OCI-M1 (cell line): Measurements from ENCODE around the gene FOCAD.

Experiments
- DNase-seq: peaks from one replicate; lab custom pipeline; 2025; lab: John Stamatoyannopoulos, UW

Gene FOCAD

GRCh38 chr9:20790721-20791120 lies 106.7 kb downstream of the FOCAD start:
- DNase-seq: no peak

- no peak for DNase-seq
These were observed 107.6 kb downstream of the FOCAD start for GRCh38 chr9:20791682-20792081.

DNA sequence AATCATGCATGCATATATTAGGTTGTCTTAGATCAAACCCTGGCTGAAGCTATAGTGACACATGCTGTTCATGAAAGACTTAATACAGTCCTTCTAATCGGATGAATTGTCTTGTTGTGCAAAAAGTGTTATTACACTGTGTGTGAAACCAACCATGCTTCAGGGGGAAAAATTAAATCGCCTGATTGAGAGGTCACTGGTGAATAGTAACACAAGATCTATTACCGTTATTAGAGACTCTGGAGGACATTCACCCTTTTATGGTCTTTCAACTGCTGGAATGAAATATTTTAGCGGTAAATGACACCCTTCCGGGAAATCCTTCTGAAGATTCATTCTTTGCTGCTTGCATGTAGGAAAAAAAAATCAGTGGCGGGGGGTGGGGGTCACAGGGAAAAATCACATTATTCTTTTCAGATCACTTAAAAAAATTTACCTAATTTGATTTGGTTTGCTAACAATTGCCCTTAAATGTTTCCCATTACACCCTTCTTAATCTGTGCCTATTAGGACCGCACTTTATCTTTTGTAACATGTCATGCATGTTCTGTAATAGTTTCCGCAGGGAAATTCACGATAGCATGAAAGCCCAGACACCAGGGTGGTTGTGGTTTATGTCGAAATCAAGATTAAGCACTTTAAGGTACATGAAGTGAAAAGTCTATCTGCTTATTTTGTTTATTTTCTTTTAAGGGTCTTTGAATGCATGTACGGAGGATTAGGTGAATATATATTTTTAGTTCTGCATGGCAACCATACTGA lies 120.6 kb downstream of the FOCAD start:
- DNase-seq: peak; percentile 23

DNA sequence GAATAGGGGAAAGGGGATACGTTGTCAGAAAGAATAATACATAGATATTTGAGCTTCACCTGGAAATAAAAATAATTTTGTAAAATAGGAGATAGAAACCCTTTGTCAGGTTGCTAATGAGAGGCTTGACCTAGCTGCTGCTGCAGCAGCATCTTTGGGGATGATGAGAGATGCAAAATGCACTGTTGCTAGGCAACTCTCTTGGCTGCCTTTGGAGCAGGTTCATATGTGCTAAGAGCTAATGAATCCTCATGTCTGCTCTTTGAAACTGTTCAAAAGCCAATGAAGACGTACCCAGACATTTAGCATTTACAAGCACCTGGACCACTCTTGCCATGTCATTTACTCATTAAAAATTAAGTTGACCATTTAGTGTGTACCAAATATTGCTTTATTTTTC lies 121.7 kb downstream of the FOCAD start:
- DNase-seq: no peak

- no peak for DNase-seq
These were observed 123.9 kb downstream of the FOCAD start for GRCh38 chr9:20808002-20808401.

DNA sequence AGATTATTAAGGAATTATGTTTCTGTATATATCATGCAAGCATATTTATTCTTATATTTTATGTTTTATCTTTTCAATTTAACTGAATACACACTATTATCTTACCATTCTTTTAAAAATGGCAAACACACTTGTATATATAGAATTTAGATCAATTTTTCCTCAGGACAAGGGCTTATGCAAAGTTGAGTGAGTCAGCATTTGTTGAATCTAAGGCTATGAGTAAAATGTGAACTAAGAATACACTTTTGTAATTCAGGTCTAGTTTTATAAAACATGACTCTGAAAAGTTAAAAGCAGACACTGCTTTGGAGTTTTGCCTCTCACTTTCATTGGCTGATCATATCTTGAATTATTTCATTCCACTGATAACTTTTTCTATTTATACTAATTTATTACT lies 127.8 kb downstream of the FOCAD start:
- DNase-seq: peak; percentile 24

DNA sequence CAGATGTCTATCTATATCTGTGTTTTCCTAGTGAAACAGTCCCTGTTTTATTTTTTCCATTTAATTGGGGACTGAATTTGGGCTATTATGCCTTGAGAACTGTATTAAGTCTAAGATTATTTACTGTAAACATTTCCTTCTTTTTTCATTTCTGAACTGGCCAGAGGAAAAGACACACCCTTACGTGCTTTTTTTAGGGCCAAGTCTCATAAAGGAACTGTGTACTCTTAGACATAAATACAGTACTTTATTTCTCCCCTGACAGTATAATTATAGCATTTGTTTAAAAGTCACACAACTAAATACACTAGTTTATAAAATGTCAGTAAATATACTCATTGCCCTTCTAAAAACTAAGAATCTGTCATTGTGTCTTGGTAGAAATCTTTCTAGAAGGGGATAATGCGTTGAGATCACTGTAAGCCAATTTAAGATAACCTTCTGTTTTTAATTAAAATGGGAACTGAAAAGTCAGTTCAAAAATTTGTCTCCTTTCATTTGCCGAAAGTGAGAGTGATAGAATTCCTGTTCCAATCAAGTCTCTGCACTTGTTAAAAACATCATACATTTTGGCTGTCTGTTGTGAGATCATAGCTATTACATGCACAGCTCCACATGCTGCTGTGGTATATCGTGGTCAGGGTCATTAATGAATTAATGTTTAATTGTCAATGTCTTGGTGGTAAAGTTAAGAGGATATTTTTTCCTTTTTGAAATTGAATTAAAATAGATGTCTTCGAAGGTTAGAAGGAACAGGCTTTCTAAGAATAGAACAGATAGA lies 132.1 kb downstream of the FOCAD start:
- DNase-seq: no peak

DNA sequence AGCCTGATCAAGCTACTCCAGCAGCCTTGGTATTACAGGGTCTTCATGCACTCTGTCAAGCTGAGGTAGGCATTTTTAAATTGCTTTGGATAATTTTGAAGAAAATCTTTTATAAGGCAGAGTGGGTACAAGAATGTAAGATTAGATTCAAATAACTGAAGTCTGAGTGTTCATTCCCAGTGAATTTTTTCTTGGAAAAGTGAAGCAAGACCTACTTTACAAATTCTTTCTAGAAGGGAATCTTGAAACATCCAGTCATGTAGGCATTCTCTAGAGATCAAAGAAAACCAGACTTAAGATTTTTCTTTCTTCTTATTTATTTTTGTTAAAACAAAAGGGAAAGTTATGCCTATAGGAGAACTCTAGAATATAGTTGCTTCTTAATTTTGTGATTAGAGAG lies 139.0 kb downstream of the FOCAD start:
- DNase-seq: no peak

- DNase-seq: no peak
These were observed 147.0 kb downstream of the FOCAD start for GRCh38 chr9:20831028-20831427.

DNA sequence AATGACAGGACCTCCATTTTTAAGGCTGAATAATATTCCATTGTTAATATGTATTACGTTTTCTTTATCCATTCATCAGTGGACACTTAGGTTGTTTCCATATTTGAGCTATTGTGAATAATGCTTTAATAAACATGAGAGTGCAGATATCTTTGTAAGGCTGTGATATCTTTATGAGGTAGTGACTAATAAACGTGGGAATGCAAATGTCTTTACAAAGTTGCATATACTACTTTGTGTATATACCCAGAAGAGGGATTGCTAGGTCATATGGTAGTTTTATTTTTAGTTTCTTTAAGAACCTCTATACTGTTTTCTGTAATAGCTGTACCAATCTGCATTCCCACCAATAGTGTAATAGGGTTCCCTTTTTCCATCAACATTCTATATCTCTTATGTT lies 148.7 kb downstream of the FOCAD start:
- DNase-seq: no peak

DNA sequence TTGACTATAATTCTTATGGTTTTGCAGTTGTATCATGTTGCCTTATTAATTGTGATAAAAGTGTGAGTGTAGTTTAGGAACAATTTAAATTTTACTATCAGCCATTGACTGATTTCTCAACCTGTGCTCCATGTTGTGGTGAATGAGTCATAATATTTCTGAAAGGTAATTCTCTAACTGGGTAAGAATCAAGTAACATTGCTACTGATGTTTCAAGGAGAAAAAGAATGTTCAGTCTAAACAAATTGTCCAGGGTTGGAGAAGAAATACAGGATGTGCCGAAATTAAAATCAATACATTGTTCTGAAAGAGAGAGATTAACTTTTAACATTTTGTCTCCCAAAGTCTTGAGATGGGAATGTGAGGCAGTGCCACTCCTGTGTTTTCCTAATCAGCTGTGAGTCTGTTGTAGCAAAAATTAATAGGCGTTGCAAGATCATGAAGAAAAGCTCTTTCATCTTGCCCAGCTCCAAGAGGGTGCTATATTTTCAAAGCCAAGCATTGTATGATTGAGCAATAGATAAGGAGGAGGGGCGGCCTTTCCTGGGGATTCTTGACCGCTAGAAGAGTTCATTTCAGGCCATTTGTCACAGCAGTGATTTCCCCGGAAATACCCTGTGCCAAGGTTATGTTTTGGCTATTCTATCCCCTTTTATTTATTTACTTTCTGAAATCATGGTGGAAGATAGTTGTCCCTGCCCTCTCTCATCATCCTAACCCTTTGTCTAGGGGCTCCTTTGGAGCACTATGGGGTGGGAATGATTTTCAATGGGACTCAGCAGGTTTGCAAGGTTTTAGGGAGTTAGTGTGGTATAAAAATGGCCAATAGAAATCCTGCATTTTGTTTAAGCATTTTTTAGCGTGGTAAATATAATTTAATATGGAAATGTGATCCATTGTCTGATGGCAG lies 151.6 kb downstream of the FOCAD start:
- DNase-seq: no peak

DNA sequence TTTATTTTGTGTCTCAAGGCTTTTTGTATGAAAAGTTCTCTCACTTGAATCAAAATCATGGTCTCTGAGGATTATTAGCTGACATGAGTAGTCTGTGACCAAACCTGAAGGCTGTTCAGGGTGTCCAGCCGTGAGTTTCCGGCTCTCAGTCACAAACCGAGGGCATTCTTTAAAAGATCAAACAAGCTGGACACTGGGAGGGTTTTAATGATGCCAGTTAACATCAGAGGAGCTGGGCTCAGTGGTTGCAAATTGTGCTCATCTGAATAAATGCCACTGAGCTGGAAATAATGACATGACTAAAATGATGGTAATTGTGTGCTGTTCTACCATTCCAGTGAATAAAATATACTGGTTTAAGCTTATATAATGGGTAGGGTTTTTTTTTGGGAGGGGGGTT lies 153.1 kb downstream of the FOCAD start:
- no peak for DNase-seq

DNA sequence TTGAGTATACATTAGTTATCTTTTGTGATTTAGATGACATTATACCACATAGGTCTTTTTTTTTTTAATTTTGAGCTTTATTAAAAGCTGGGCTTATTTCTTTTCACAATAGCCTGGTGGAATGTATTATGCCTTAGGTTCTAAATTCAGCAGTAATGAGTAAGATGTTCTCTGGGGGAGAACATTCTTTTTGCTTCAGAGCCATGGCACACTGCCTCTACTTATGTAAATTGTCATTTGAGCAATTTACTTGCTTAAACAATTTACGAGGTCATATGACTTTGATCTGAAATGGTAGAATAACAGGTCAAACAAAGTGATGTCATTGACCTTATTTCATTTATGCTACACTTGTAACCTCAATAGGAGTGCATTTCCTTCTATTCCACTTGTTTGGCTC lies 154.2 kb downstream of the FOCAD start:
- no peak for DNase-seq

- DNase-seq: no peak
These were observed 160.9 kb downstream of the FOCAD start for GRCh38 chr9:20844916-20845315.

DNA sequence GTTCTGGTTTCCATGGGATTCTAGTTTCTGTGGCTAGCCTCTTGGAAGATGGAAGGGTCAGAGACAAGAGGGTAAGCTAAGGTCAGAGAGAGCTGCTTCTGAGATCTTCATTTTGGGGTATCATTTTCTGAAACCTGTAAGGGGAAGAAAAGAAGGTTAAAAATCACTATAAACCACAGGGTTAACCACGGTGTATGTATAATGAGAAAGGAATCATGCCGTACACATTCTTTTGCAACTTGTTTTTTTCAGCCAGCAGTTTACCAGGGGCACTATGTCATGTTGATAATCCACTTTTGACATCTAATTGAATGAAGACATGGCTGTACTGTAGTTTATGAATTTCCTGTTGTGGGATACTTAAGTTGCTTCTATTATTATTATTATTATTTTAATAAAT lies 164.4 kb downstream of the FOCAD start:
- DNase-seq: no peak

GRCh38 chr9:20853866-20854265 lies 169.8 kb downstream of the FOCAD start:
- DNase-seq: no peak

DNA sequence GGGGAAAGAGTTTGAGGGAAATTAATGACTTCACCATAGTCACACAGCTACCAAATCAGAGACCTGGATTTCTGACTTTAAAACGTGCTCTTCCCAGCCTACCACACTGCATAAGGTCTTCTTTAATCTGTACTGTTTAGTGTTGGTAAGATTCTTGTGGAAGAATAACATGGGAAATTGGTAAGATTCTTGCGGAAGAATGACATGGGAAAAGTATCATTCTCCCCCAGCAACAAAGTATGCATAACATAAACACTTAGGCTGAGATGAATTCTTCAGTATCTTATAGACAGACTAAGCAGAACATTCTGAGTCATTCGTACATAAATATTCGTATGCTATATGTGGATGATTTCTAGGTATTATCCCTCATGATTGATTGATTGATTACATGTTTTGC lies 170.4 kb downstream of the FOCAD start:
- no peak for DNase-seq

GRCh38 chr9:20863945-20864344 lies 179.9 kb downstream of the FOCAD start:
- peak; percentile 50 for DNase-seq

DNA sequence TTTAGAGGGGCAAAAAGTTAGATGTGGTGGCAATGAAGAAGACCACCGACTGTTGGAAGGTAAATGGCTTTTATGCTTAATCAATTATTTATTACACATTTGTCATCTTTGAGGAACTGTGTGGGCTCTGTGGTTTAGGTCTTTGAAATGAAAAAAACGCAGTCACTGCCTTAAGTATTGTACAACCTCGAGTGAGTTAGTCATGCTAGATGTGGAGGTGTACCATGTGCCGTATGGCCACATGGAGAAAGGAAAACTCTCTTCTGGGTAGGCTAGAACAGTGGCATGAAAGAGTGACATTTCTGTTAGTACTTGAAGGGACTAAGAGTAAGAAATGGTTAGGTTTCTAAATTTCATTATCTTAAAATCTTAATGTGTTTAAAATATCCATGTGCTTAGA lies 181.3 kb downstream of the FOCAD start:
- DNase-seq: peak; percentile 2

DNA sequence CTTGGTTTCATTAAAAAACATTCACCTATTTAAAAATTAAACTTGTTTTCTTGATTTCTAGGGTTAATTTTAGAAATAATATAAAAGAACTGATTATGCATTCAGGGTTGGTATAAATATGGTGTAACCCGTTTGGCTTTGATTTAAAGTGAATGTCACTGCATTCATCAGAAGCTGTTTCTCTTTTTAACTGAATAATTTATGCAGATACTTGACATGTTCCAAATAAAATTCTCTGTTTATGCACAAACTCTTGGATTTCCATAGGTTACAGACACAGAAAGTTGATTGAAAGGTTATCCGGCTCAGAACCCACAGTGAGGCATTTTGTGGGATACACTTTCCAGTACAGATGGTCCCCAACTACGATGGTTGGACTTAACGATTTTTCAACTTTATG lies 186.1 kb downstream of the FOCAD start:
- DNase-seq: no peak

DNA sequence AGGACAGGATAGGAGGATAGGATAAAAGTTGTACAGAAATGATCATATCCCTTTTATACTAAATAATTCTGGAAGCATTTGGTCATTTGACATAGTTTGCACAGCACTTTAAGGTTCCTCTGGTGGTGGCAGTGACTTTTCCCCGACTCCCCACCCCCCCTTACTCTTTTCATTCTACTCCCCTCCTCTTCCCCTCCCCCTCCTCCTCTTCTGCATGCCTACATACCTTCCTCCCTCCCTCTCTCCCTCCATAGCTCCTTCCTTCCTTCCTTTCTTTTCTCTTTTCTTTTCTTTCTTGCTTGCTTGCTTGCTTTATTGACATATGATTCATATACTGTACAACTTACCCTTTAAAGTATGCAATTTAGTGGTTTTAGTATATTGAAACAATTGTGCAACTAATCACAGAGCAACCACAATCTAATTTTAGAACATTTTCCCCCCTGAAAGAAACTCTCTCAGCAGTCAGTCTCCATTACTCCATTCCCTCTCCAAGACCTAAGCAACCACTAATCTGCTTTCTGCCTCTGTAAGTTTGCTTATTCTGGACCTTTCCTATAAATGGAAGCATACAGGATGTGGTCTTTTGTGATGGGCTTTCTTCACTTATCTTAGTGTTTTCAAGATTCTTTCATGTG lies 188.4 kb downstream of the FOCAD start:
- peak; percentile 5 for DNase-seq

GRCh38 chr9:20873240-20873865 lies 189.3 kb downstream of the FOCAD start:
- no peak for DNase-seq
